GM20000 (cell line): ENCODE results near the gene C1QB.

Experiments
- DNase-seq: peaks from one replicate; pipeline ENCODE4 v3.0.0; 2012; ENCODE audit warnings: low spot score
- TF ChIP-seq, protein P1 (sequence below): IDR thresholded peaks from 2 replicates; pipeline ENCODE4 v1.5.1; 2012; ENCODE audit warnings: mild to moderate bottlenecking, control low read depth; ENCODE audit errors: extremely low read depth, missing control alignments

C1QB gene

GRCh38 chr1:22621761-22622160, 31.3 kb upstream of the C1QB start:
- TF ChIP-seq, protein P1, sequence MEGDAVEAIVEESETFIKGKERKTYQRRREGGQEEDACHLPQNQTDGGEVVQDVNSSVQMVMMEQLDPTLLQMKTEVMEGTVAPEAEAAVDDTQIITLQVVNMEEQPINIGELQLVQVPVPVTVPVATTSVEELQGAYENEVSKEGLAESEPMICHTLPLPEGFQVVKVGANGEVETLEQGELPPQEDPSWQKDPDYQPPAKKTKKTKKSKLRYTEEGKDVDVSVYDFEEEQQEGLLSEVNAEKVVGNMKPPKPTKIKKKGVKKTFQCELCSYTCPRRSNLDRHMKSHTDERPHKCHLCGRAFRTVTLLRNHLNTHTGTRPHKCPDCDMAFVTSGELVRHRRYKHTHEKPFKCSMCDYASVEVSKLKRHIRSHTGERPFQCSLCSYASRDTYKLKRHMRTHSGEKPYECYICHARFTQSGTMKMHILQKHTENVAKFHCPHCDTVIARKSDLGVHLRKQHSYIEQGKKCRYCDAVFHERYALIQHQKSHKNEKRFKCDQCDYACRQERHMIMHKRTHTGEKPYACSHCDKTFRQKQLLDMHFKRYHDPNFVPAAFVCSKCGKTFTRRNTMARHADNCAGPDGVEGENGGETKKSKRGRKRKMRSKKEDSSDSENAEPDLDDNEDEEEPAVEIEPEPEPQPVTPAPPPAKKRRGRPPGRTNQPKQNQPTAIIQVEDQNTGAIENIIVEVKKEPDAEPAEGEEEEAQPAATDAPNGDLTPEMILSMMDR = no peak
- DNase-seq = no peak

DNA sequence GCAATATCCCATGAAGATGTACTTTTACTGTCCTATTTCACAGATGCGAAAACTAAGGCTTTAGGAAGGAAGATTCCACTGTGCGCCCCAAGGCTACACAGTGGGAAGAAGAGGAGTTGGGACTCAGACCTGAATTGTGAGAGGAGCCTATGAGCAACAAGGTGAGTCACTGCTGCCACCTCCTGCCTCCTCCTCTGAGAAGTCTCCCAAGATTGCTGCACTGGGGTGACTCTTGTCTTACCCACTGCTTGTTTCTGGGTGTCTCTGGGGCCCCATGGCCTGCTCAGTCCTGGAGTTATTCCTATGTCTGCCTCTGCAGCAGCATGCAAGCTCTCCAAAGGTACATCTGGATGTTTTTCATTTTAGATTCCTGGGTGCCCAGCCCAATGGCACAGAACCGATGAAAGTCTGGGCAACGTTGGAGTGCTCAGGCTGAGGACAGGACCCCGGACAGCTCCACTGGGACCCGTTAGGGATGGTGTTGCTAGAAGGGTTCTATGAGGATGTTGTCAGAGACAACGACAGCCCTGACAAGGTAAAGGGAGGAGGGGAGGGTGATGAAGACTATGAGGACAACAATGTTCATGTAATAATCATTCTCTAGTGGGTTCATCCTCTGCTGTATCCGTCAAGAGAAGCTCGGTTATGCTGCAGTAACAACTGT, 27.6 kb upstream of the C1QB start:
- no peak for DNase-seq

GRCh38 chr1:22626237-22627157, 26.5 kb upstream of the C1QB start:
- TF ChIP-seq, protein P1 = no peak
- DNase-seq = no peak

More for the DNA sequence above, 27.6 kb upstream of the C1QB start:
- TF ChIP-seq, protein P1 = no peak

GRCh38 chr1:22627331-22627730, 25.7 kb upstream of the C1QB start:
- TF ChIP-seq, protein P1 = no peak
- DNase-seq = no peak

DNA sequence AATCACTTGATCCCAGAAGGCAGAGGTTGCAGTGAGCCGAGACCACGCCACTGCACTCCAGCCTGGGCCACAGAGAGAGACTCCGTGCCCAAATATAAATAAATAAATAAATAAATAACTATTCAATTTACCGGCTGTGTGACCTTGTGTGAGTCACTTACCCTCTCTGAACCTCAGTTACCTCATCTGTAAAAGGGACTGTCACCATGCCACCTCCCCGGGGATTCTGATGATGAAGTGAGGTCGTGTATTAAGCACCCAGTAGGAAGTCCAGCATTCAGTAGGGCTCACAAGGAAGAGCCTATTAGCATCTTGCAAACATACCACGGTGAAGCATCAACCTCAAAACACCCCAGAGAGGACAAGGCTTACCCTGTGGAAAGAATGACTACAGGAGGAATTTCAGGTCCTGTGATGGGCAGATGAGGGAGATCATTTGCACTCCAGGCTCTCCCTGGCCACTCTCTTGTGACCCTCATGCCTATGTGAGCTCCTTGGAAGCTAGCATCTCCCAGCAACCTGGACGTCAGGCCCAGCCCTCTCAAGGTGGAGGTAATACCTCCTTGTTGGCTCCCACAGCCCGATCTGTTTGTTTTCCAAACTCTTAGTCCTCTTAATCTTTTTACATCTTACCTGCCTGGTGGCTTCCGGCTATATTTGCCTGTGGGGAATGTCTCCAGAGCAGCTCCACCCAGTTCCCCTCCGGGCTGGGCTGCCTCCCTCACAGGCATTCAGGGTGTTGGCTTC, 24.2 kb upstream of the C1QB start:
- TF ChIP-seq, protein P1 = no peak
- DNase-seq = no peak

- TF ChIP-seq, protein P1 = no peak
- DNase-seq = no peak
Observed at GRCh38 chr1:22629886-22630285, 23.1 kb upstream of the C1QB start.
